Measurements from ENCODE around the gene SHLD3. TPM values are rescaled to one million over a fixed set of nuclear protein-coding genes. Genes with fewer than 3 reads are reported as not detected.
"Not testable (repeated sequence)": the region's sequence is repeated elsewhere in the genome, so short reads cannot be mapped to it uniquely, and the experiment has no call there.

SHLD3 gene
- 0.58 and 1.8 TPM in 2 replicates for polyA plus RNA-seq (2011; rRNA removed)
- 0.81 and 1.3 TPM in 2 replicates for polyA minus RNA-seq (2011; rRNA and poly(A)+ RNA removed)

DNA sequence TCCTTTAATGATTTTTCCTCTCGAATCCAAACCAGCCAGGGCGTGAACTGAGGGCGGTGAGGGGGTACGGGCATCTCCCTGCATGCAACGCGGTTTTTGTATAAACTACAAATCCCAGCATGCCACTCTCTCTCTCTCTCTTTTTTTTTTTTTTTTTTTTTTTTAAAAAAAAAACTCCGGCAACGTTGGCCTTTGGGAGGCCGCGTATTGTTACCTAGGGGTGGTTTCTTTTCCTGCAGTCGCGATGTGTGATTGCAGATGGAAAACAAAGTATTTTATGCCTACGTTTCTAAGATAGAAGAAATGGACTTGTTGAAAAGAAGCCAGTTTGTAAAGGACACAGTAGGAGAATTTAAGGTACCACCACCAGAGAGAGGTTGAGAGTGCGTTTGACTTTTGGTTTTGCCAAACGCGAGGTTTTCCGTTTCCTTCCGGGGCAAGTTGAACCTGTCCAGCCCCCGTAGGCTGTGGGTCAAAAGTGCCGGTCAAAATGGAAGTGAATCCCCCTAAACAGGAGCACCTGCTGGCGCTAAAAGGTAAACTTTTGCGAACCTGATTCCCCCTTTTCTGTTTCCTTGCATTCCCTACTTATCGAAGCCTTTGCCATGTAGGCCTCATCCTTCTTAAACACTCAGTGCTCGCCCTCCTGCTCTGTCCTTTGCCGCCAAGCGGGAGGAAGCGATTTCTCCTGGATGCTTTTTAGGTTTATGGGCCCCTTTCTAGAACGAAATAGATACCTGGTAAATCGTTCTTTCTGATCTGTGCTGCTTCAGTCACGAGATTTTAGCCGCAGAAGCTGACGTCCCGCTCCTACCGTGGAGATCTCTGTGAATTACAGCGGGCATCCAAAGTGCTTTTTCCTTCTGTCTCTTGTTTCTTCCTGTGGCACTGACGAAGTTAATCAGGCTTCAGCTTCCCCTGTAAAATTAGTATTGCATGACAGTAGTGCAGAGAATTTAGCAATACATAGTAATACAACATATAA is at the start of gene SHLD3, which contains the start of gene TRAPPC13:
Gene SHLD3, plus strand, starts transcription at position 457 of the 985 bp plus-strand sequence. CDS start 4,561 bp downstream, outside the sequence.
Gene TRAPPC13, plus strand, starts transcription at position 457 of the 985 bp plus-strand sequence. Its CDS starts 34 bp downstream, at position 491.
- Histone ChIP-seq H3K36me3 (ENCODE audit: control insufficient read depth, insufficient read depth, low read length) (no peaks in the 10 kb centered on the region; the same call in 1 of the 2 replicates), H3K27me3 (ENCODE audit: control insufficient read depth, insufficient read depth, low read length) (no peaks in the 10 kb centered on the region), H3K4me3 (ENCODE audit: low read depth, low read length) (peak within 1 kb of the TSS; percentile 79)
- POLR2A ChIA-PET, result no interaction called here
- peak; percentile 54 for DNase-seq (ENCODE audit: low read depth)
- TF ChIP-seq CTCF (IDR thresholded peaks at IDR 0.05; ENCODE audit: insufficient read depth, low read depth, low read length), result no peak
- CTCF ChIA-PET, result interaction anchor here (0.9 to 1.2 kb wide), 2 partner anchors 38 to 119 kb away, joined by 3 to 4 read pairs; no protein-coding TSS in a partner anchor

DNA sequence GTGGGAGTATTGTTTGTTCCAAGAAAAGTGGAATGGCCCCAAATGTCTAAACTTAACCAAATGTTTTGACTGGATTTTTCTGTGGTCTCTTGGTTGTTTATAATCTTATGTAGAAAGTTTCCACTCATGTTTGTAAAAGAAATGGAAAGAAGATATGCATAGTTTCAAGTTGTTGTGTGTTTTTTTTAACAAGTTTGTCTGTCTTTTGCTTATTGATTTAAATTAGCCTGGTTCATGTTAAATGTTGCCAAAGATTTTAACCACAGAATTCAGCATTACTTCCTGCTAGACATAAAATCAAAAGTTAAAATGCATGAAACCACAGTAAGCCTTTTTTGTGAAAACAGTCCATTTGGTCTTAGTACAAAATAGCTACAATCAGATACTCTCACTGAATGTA is 47.7 kb upstream of the SHLD3 start:
- Histone ChIP-seq H3K27me3 (ENCODE audit: control insufficient read depth, insufficient read depth, low read length) (no peaks in the 10 kb centered on the region), H3K36me3 (ENCODE audit: control insufficient read depth, insufficient read depth, low read length) (peaks cover 5% of the 10 kb centered on the region; the same call in 1 of the 2 replicates), H3K4me3 (ENCODE audit: low read depth, low read length) (no peak overlapping the region)
- POLR2A ChIA-PET, result interaction anchor here (0.6 kb wide), 1 partner anchor 13 kb away, joined by 3 read pairs; no protein-coding TSS in a partner anchor
- TF ChIP-seq CTCF (IDR thresholded peaks at IDR 0.05; ENCODE audit: insufficient read depth, low read depth, low read length), result no peak
- no peak for DNase-seq (ENCODE audit: low read depth)
- CTCF ChIA-PET, result interaction anchor here (0.7 kb wide), 1 partner anchor 775 kb away, joined by 3 read pairs; no protein-coding TSS in a partner anchor

- Histone ChIP-seq H3K36me3 (ENCODE audit: control insufficient read depth, insufficient read depth, low read length) (peaks cover 9% of the 10 kb centered on the region), H3K4me3 (ENCODE audit: low read depth, low read length) (no peak overlapping the region), H3K27me3 (ENCODE audit: control insufficient read depth, insufficient read depth, low read length) (no peaks in the 10 kb centered on the region)
- CTCF ChIA-PET, result interaction anchor here (0.6 kb wide), 1 partner anchor 71 kb away, joined by 3 read pairs; no protein-coding TSS in a partner anchor
- no peak for TF ChIP-seq CTCF (IDR thresholded peaks at IDR 0.05; ENCODE audit: insufficient read depth, low read depth, low read length)
- no peak for DNase-seq (ENCODE audit: low read depth)
- POLR2A ChIA-PET, result no interaction called here
These were observed 36.1 kb upstream of the SHLD3 start for GRCh38 chr5:65588694-65589093.

- H3K4me3 ChIP-seq (ENCODE audit: low read depth, low read length); POLR2A ChIA-PET; H3K27me3 ChIP-seq (ENCODE audit: control insufficient read depth, insufficient read depth, low read length); DNase-seq (ENCODE audit: low read depth); H3K36me3 ChIP-seq (ENCODE audit: control insufficient read depth, insufficient read depth, low read length): not testable (repeated sequence)
- CTCF ChIA-PET, result interaction anchor here (0.9 kb wide), 1 partner anchor 11 kb away, joined by 3 read pairs; no protein-coding TSS in a partner anchor
These were observed 23.1 kb upstream of the SHLD3 start for GRCh38 chr5:65601761-65602160.

DNA sequence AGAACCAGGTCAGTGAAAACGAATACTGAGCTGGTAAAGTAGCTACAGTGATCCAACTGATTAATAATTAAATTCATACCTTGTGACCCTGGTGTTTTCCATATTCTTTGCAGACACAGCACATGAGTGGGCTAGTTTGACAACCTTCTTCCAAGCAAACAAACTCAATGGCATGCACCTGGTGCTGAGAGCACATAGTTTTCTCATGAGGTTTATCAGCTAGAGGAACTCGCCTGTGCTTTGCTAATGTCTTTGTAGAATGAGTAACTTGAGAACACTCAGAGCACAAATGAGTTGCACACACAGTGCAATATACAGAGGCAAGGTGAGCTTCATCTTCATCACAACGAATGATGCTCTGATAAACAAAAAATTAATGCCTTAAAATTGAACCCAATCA is 13.3 kb upstream of the SHLD3 start:
- no peak for DNase-seq (ENCODE audit: low read depth)
- Histone ChIP-seq H3K4me3 (ENCODE audit: low read depth, low read length) (no peak overlapping the region), H3K36me3 (ENCODE audit: control insufficient read depth, insufficient read depth, low read length) (peaks cover 10% of the 10 kb centered on the region), H3K27me3 (ENCODE audit: control insufficient read depth, insufficient read depth, low read length) (no peaks in the 10 kb centered on the region)
- CTCF ChIA-PET, result interaction anchor here (0.6 to 1.6 kb wide), 2 partner anchors 11 to 17 kb away, joined by 4 to 5 read pairs; no protein-coding TSS in a partner anchor
- TF ChIP-seq CTCF (IDR thresholded peaks at IDR 0.05; ENCODE audit: insufficient read depth, low read depth, low read length), result no peak
- POLR2A ChIA-PET, result no interaction called here

Measured in BJ (cell line).